Gastroesophageal sphincter (tissue), 4 donors: Measurements from ENCODE around the gene FAM9C. TPM values are rescaled to one million over a fixed set of nuclear protein-coding genes. Genes with fewer than 3 reads are reported as not detected.

Experiments
- ATAC-seq: fragments of 150-250 bp; one replicate; pipeline ENCODE4 v1.9.1; 2016; ENCODE audit warnings: mild to moderate bottlenecking, moderate library complexity
- H3K27ac ChIP-seq, 4 donors: fragments of 200-600 bp; sonication (generic) in 3 of 4; 1 replicate in 3 of 4; 2 replicates in 1 of 4; pipeline ENCODE4 v1.5.1; 2016 to 2019
- H3K27me3 ChIP-seq: fragments of 200-600 bp; sonication (generic); one replicate; pipeline ENCODE4 v1.5.1; 2019
- H3K36me3 ChIP-seq, 2 donors: fragments of 200-600 bp; sonication (generic); one replicate each; pipeline ENCODE4 v1.5.1; 2019; ENCODE audit warnings: control low read depth in 1 of 2
- H3K4me1 ChIP-seq, 3 donors: fragments of 200-600 bp; sonication (generic); 1 replicate in 2 of 3; 2 replicates in 1 of 3; pipeline ENCODE4 v1.5.1; 2016 to 2019; ENCODE audit warnings: control low read depth in 2 of 3
- H3K4me3 ChIP-seq, 2 donors: fragments of 200-600 bp; sonication (generic); one replicate each; pipeline ENCODE4 v1.5.1; 2019; ENCODE audit warnings: mild to moderate bottlenecking in 1 of 2, moderate library complexity in 1 of 2
- H3K9me3 ChIP-seq, 3 donors: fragments of 200-600 bp; sonication (generic); one replicate each; pipeline ENCODE4 v1.5.1; 2017 to 2019; ENCODE audit warnings: control low read depth in 2 of 3
- CTCF ChIP-seq, 4 experiments: fragments of 200-600 bp in 2 of 4; fragments of 450-650 bp in 2 of 4; sonication (generic) in 1 of 4; IDR thresholded peaks; one replicate each; pipeline ENCODE4 v1.5.1; 2017 to 2019; ENCODE audit warnings: antibody characterized with exemption in 4 of 4, mild to moderate bottlenecking in 2 of 4, moderate library complexity in 2 of 4
- EP300 ChIP-seq: sonication (generic); formaldehyde crosslinking; IDR thresholded peaks from one replicate; pipeline ENCODE4 v1.6.1; 2017; ENCODE audit warnings: antibody characterized with exemption, mild to moderate bottlenecking
- POLR2A ChIP-seq, 2 donors: fragments of 450-650 bp; IDR thresholded peaks; one replicate each; pipeline ENCODE4 v1.6.1; 2017; ENCODE audit warnings: antibody characterized with exemption in 2 of 2, mild to moderate bottlenecking in 2 of 2, moderate library complexity in 1 of 2
- POLR2AphosphoS5 ChIP-seq: sonication (generic); formaldehyde crosslinking; IDR thresholded peaks from one replicate; pipeline ENCODE4 v1.6.1; 2017; ENCODE audit warnings: antibody characterized with exemption
- WGBS, 2 donors: methylation state at CpG; one replicate each; pipeline ENCODE4 v1.1.5; 2018; ENCODE audit warnings: low coverage in 1 of 2; 5-methylcytosine and 5-hydroxymethylcytosine counted together
- total RNA-seq, 4 donors: library from RNA; depleted of rRNA; stranded (reverse); fragments of >200 nt; gene quantifications; one replicate each; pipeline ENCODE4 v1.1.0, GENCODE V29; 2016

FAM9C gene
- total RNA-seq, 4 donors from 2014 or later: not detected

GRCh38 chrX:13015536-13016236, 28.7 kb downstream of the FAM9C start:
- no peaks in the 10 kb centered on the region for H3K9me3 ChIP-seq
- H3K27ac ChIP-seq: no peak overlapping the region
- no peaks in the 10 kb centered on the region for H3K27me3 ChIP-seq
- no peak for ATAC-seq
- H3K4me1 ChIP-seq: no peaks in the 10 kb centered on the region
- no peaks in the 10 kb centered on the region for H3K36me3 ChIP-seq
- 61 to 80% methylated on average over 1 to 2 of the region's 3 CpGs for WGBS, 2 donors
- TF ChIP-seq EP300: no peak
- TF ChIP-seq POLR2AphosphoS5: no peak
- no peak overlapping the region for H3K4me3 ChIP-seq

- WGBS, 2 donors: 62 to 90% methylated on average over 4 to 7 of the region's 7 CpGs
Observed at GRCh38 chrX:13014111-13015096, 30.0 kb downstream of the FAM9C start.

GRCh38 chrX:13013363-13014110, 30.9 kb downstream of the FAM9C start:
- Histone ChIP-seq H3K4me1 (peaks cover 0 to 2% (median 0%) of the 10 kb centered on the region in 3 donors), H3K4me3 (no peak overlapping the region), H3K36me3 (no peaks in the 10 kb centered on the region), H3K27me3 (no peaks in the 10 kb centered on the region), H3K27ac (peak overlapping the region in 2 of 4 donors; percentile 3 to 16), H3K9me3 (no peaks in the 10 kb centered on the region)
- no peak for TF ChIP-seq EP300
- peak; percentile 71 for ATAC-seq
- WGBS, 2 donors: 51 to 61% methylated on average over 3 to 7 of the region's 8 CpGs

More at GRCh38 chrX:13014111-13015096, 30.0 kb downstream of the FAM9C start:
- H3K36me3 ChIP-seq: no peaks in the 10 kb centered on the region
- no peaks in the 10 kb centered on the region for H3K4me1 ChIP-seq
- H3K27me3 ChIP-seq: no peaks in the 10 kb centered on the region
- TF ChIP-seq POLR2A (IDR thresholded peaks at IDR 0.05): no peak
- no peak for TF ChIP-seq POLR2AphosphoS5
- TF ChIP-seq CTCF (IDR thresholded peaks at IDR 0.05): no peak
- TF ChIP-seq EP300: no peak
- H3K9me3 ChIP-seq: no peaks in the 10 kb centered on the region
- ATAC-seq: no peak
- peak overlapping the region in 1 of 4 donors; percentile 20 for H3K27ac ChIP-seq
- no peak overlapping the region for H3K4me3 ChIP-seq

GRCh38 chrX:13010546-13010945, 33.9 kb downstream of the FAM9C start:
- whole genome bisulfite sequencing, 2 donors: 63 to 67% methylated on average over 1 of the region's 2 CpGs
- H3K36me3 ChIP-seq: no peaks in the 10 kb centered on the region
- peaks cover 2 to 30% (median 5%) of the 10 kb centered on the region in 3 donors for H3K4me1 ChIP-seq
- H3K4me3 ChIP-seq: no peak overlapping the region
- no peak overlapping the region for H3K27ac ChIP-seq
- no peak for ATAC-seq
- no peaks in the 10 kb centered on the region for H3K27me3 ChIP-seq
- TF ChIP-seq POLR2A (IDR thresholded peaks at IDR 0.05): no peak
- no peak for TF ChIP-seq POLR2AphosphoS5
- no peak for TF ChIP-seq CTCF (IDR thresholded peaks at IDR 0.05)
- no peak for TF ChIP-seq EP300
- no peaks in the 10 kb centered on the region for H3K9me3 ChIP-seq

GRCh38 chrX:13009844-13010243, 34.6 kb downstream of the FAM9C start:
- H3K4me3 ChIP-seq: no peak overlapping the region
- peak overlapping the region in 1 of 4 donors; percentile 50 for H3K27ac ChIP-seq
- H3K27me3 ChIP-seq: no peaks in the 10 kb centered on the region
- no peak for TF ChIP-seq CTCF (IDR thresholded peaks at IDR 0.05)
- no peak for TF ChIP-seq EP300
- TF ChIP-seq POLR2AphosphoS5: no peak
- no peak for TF ChIP-seq POLR2A (IDR thresholded peaks at IDR 0.05)
- no peaks in the 10 kb centered on the region for H3K36me3 ChIP-seq
- no peaks in the 10 kb centered on the region for H3K9me3 ChIP-seq
- ATAC-seq: no peak
- H3K4me1 ChIP-seq: peaks cover 2 to 30% (median 5%) of the 10 kb centered on the region in 3 donors
- 56 to 60% methylated on average over 1 to 2 of the region's 8 CpGs for WGBS, 2 donors
